GM21526 (cell line): ENCODE results near the gene C16orf74.

Experiments used
- ATAC-seq: cut with Tn5 transposase; IDR thresholded peaks from one replicate; pipeline ENCODE4 v1.9.1; 2021; ENCODE audit warnings: moderate library complexity; ENCODE audit not compliant: unreplicated experiment, low FRiP score

C16orf74 gene

DNA sequence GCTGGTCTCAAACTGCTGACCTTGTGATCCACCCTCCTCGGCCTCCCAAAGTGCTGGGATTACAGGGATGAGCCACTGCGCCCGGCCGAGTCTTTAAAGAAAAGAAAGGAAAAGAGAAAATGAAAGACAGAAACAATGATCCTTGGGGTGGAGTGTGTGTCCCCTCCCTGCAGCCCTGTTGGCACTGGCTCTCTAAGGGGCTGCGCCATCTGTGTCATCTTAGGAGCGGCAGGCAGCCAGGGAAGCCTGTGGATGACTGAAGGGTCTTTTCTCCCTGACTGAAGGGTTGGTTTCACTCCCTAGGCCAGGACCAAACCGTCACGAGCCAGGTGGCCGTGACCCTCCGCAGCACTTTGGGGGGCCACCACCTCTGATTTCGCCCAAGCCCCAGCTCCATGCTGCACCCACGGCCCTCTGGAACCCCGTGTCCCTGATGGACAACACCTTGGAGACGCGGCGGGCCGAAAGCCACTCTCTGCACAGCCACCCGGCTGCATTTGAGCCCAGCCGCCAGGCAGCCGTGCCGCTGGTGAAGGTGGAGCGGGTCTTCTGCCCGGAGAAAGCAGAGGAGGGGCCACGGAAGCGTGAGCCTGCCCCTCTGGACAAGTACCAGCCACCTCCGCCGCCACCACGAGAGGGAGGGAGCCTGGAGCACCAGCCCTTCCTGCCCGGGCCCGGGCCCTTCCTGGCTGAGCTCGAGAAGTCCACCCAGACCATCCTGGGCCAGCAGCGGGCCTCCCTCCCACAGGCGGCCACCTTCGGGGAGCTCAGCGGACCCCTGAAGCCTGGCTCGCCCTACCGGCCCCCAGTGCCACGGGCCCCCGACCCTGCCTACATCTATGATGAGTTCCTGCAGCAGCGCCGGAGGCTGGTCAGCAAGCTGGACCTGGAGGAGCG, 89.8 kb downstream of the C16orf74 start:
- no peak for ATAC-seq

DNA sequence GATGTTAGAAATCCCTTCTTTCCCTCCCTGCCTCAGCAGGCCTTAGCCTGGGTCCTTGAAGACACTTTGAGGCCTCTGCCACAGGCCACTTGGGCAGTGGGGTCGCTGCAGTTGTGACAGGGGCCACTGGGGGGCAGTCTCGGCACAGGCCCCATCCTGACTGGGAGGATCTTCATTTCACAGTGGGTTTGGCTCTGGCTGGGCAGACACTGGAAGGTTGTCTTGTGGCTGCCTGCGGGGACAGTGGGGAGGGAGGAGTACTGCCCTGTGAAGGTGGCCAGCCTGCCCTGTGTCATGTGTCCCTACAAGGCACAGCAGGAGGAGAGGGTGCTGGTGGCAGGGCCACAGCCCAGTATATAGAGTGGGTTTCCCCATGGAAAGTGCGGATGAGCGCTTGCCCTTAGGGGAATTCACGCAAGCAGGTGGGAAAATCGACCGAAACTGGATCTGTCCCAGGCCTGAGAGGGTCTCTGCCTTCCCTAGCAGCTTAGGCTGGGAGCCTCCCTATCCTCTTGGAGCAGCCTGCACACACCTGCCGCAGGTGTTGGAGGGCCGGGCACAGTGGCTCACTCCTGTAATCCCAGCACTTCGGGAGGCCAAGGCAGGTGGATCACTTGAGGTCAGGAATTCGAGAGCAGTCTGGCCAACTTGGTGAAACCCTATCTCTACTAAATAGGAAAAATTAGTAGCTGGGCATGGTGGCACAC, 90.9 kb downstream of the C16orf74 start:
- no peak for ATAC-seq

DNA sequence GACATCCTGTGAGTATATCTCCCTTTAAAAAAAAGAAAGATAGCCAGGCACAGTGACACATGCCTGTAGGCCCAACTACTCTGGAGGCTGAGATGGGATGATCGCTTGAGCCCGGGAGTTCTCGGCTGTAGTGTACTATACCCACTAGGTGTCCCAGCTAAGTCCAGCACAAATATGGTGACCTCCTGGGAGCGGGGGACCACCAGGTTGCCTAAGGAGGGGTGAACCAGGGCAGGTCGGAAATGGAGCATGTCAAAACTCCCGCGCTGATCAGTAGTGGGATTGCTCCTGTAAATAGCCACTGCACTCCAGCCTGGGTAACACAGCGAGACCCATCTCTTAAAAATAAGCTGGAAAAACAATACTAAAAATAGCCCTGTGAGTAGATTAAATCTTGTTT, 91.6 kb downstream of the C16orf74 start:
- ATAC-seq = no peak

DNA sequence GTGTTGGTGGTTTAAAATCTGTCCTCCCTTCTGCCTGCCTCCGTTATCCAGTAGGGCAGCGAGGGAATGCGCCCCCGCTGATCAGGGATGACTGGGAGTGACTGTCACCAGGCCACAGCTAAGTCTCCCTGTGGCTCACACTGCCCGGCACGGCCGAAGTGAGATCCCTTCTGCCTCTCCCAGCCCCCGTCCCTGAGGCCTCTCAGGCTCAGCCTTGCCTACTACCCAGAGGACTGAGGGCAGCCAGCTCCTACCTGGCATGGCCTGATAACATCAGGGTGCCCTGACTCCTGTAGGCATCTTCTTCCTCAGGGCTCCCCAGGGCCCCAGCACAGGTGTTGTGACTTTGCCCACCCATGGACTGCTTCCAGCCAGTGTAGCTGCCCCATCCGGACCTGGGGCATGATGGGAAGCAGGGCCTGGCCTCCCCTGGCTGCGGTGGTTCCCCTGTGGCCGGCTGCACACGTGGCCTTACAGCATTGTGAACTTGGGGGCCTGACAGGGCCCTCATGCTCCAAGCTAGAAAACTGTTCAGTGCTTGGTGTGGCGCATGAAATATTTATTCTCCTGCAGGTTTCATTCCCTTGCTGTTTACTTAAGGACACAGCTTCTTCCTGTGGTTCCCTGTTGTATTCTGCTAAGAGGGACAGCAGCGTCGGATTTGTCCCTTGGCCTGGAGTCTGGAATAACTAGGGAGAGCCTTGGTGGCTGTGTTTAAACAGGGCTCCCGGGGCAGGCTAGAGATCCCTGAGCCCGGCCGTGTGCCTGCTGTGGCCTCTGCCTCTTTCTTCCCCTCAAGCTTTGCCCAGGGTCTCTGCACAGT, 92.2 kb downstream of the C16orf74 start:
- no peak for ATAC-seq

DNA sequence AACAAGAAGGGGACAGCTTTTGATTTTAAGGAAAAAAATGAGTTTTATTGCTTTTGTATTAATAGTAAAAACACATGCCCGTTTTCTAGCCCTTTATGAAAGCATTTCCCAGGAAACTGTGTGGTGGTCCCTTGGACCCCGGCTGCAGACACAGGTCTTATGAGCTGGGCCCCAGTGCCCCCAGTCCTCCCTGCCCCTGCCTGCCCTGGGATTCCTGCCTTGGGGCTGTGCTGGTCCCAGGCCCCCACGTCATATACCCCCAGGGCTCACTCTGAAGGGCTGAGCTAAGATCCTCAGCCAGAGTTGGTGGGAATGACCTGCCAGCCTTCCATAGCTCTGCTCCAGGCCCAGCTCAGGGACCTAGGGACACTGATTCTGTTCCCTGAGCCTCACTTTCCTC, 92.9 kb downstream of the C16orf74 start:
- no peak for ATAC-seq
